GM08714 (cell line): ENCODE results near the gene ARHGAP26.

ENCODE experiments used
- H3K4me3 ChIP-seq: fragments of 200-500 bp; sonication (Bioruptor generic); 2 replicates; pipeline ENCODE4 v1.5.1; 2014; ENCODE audit warnings: mild to moderate bottlenecking, low read length, inconsistent platforms
- ZNF274 ChIP-seq: IDR thresholded peaks from 2 replicates; pipeline ENCODE4 v1.6.1; 2012; ENCODE audit warnings: mild to moderate bottlenecking, low read depth, low read length

The ARHGAP26 gene

GRCh38 chr5:143180751-143181150 lies 410.6 kb downstream of the ARHGAP26 start:
- H3K4me3 ChIP-seq: no peak overlapping the region
- TF ChIP-seq ZNF274: no peak

DNA sequence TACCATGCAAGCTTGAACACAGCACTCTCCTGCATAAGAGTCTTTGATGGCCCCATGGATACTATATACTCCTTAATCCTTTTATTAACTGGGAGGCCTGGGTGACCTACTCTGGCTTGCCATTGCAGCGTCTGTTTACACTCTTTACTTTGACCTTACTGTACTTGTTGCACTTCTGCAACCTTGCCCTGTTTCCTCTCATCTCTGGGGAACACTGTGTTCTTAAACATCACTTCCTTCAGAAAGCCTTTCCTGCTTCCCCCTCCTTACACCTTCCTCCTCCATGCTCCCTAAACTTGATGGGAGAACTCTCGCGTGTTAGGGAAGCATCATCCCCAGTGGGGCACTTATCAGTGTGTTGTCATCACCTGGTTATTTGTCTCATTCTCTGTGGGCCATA lies 411.0 kb downstream of the ARHGAP26 start:
- H3K4me3 ChIP-seq: no peak overlapping the region
- no peak for TF ChIP-seq ZNF274

DNA sequence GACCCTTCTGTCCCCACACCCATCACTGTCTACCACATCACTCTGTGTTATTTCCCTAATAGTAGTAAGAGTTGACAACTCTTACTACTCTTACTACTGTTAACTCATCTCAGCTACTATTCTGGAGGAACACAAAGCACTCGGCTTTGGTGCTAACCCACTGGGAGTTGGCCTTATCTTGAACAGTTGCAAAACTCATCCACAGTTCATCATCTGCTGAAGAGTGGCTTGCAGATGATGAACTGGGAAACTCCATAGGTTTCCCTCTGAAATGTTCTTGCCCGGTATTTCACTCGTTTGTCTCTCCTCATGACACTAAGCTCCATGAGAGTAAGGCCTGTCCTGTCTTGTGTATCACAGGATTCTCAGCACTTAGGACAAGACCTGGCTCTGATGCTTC lies 411.9 kb downstream of the ARHGAP26 start:
- no peak for TF ChIP-seq ZNF274
- no peak overlapping the region for H3K4me3 ChIP-seq

- TF ChIP-seq ZNF274: no peak
- H3K4me3 ChIP-seq: peak overlapping the region; percentile 42; the same call in 1 of the 2 replicates
Observed at GRCh38 chr5:143182901-143183820, 413.0 kb downstream of the ARHGAP26 start.

DNA sequence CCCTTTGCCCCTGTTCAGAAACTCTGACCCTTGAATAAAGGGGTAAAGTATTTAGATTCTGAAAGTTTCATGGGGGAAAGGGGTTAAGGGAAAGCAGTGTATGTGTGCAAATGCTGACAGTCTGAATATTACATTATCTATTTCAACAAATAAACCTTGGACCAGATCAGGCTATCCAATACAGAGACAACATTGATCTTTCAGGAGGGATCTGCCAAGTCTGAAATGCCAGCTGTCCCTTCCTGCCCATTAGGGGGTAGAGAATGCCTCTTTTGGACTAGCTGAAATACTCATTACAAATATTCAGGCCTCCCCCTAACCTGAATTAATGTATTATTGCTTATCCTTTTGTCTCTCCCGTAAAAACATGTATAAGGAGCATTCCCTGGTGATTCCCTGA lies 413.8 kb downstream of the ARHGAP26 start:
- no peak overlapping the region for H3K4me3 ChIP-seq
- no peak for TF ChIP-seq ZNF274

GRCh38 chr5:143186623-143187022 lies 416.4 kb downstream of the ARHGAP26 start:
- TF ChIP-seq ZNF274: no peak
- H3K4me3 ChIP-seq: no peak overlapping the region

- no peak for TF ChIP-seq ZNF274
- H3K4me3 ChIP-seq: no peak overlapping the region
Observed at GRCh38 chr5:143187495-143187894, 417.3 kb downstream of the ARHGAP26 start.

GRCh38 chr5:143188083-143188482 lies 417.9 kb downstream of the ARHGAP26 start:
- H3K4me3 ChIP-seq: no peak overlapping the region
- no peak for TF ChIP-seq ZNF274

DNA sequence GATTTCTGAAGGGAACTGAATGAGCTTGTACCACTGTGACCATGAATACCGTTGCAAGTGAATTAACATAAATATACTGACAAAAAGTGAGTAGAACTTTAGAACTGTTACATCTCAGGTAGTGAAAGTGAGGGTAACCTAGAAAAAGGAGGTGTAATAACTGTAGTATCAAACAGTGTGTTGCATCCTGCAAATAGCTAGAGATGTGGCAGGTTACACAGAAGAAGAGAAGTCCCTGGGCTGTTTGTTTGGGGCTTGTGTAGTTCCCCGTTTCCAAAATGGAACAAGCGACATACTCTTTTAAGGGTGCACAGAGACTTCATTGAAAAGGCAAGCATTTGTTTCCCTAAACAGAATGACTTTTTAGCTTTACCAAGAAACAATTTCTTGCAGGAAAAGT lies 418.5 kb downstream of the ARHGAP26 start:
- TF ChIP-seq ZNF274: no peak
- H3K4me3 ChIP-seq: no peak overlapping the region

GRCh38 chr5:143190260-143190810 lies 420.2 kb downstream of the ARHGAP26 start:
- H3K4me3 ChIP-seq: no peak overlapping the region

GRCh38 chr5:143191720-143192119 lies 421.5 kb downstream of the ARHGAP26 start:
- H3K4me3 ChIP-seq: no peak overlapping the region
- TF ChIP-seq ZNF274: no peak

More at GRCh38 chr5:143190260-143190810, 420.2 kb downstream of the ARHGAP26 start:
- TF ChIP-seq ZNF274: no peak

DNA sequence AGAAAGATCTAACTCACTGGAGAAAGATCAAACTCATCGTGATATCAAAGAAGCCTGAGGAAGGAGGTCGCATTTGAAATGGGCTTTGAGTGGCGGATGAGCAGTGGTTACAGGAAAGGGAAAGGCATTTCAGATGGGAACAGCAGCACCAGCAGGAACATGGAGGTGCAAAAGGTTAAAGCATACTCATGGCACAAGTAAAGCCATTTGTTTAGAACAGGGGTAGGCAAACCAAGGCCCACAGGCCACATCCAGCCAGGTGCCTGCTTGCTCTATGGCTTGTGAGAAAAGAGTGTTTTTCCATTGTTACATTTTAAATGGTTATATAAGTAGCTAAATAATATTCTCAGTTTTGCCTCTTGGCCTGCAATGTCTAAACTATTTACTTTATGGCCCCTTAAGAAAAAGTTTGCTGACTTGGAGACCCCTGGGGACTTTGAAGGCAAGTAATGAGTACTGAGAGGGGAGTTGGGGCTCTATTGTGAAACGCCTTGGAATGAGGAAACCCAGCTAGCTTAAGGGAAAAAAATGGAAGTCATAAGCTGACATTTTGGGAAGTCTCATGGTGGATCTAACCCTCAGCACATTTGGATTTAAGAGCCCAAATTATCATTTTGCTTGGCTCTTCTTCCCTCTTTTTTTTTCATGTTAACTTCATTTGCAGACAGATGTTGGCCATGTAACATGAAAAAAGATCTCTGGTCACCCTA lies 422.2 kb downstream of the ARHGAP26 start:
- H3K4me3 ChIP-seq: no peak overlapping the region
- no peak for TF ChIP-seq ZNF274

GRCh38 chr5:143194206-143194605 lies 424.0 kb downstream of the ARHGAP26 start:
- no peak for TF ChIP-seq ZNF274

DNA sequence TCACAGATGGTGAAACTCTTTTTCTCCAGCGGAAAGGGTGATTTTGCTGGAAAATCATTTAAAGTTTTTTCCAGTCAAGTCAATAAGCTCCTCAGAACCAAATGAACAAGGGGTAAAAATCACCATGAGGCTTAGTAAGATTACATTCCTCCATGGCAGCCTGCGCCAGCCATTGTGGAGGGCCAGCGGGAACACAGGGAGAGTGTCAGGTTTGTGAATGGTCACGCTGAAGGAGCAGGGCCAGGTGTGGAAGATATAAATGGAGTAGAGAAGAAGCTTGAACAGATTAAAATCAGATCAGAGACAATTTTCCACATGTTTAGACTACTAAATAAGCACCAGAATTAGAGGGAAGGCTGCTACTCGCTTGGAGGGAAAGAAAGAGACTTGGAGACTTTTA lies 424.5 kb downstream of the ARHGAP26 start:
- H3K4me3 ChIP-seq: no peak overlapping the region
- TF ChIP-seq ZNF274: no peak

More at GRCh38 chr5:143194206-143194605, 424.0 kb downstream of the ARHGAP26 start:
- no peak overlapping the region for H3K4me3 ChIP-seq
